ENCODE measurements around the gene EXD3.

DNA sequence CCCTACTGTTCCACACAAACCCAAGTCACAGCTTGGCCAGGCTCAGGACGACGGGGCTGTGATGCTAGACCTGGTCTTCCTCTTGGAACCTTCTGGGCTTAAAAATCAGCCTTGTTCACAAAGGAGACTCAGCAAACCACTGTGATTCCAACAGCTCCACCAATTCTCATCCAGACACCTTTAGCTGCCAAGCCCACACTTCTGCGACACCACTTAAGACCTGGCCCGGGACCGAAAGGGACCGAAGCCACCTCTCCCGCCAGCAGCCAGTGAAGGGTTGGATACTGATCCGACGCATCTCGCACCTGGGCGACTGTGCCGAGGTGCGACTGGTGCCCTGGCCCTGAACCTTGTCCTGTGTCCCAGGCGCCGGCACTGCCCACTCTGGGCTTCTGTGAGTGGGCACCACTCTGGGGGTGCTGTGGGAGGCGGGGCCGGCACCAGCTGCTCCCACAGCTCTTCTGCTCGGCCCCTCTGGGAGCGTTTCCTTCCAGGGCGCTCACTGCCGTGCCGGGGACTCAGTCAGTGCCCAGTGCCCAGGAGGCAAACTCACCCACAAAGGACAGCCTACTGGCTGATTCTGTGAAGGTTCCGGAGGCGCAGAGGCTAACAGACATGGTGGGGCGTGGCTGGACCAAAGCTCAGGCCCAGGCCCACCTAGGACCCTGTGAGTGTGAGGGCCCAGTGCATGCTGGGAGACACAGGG, 50.9 kb downstream of the EXD3 start:
- TF ChIP-seq CTCF (IDR thresholded peaks at IDR 0.05) (no peak), POLR2AphosphoS5 (IDR thresholded peaks at IDR 0.05) (no peak)

Measured in sigmoid colon (tissue), 4 donors.